Measurements from ENCODE around the gene PDZD7.
"Not testable (repeated sequence)": the region's sequence is repeated elsewhere in the genome, so short reads cannot be mapped to it uniquely, and the experiment has no call there.

Gene PDZD7

GRCh38 chr10:101035916-101036702 lies 5.2 kb upstream of the PDZD7 start:
- TF ChIP-seq CTCF (conservative IDR thresholded peaks at IDR 0.05; ENCODE audit: control insufficient read depth, insufficient read depth, low read depth, low read length) = no peak
- no peak for DNase-seq (ENCODE audit: low read depth)
- H3K4me3 ChIP-seq (ENCODE audit: control insufficient read depth, low read depth, low read length) = no peak overlapping the region

GRCh38 chr10:101035314-101035713 lies 4.4 kb upstream of the PDZD7 start:
- H3K4me3 ChIP-seq (ENCODE audit: control insufficient read depth, low read depth, low read length) = no peak overlapping the region
- TF ChIP-seq CTCF (conservative IDR thresholded peaks at IDR 0.05; ENCODE audit: control insufficient read depth, insufficient read depth, low read depth, low read length) = no peak
- no peak for DNase-seq (ENCODE audit: low read depth)

GRCh38 chr10:101034404-101034803 lies 3.5 kb upstream of the PDZD7 start:
- DNase-seq (ENCODE audit: low read depth); H3K4me3 ChIP-seq (ENCODE audit: control insufficient read depth, low read depth, low read length): not testable (repeated sequence)

GRCh38 chr10:101033276-101033675 lies 2.3 kb upstream of the PDZD7 start:
- no peak for DNase-seq (ENCODE audit: low read depth)
- TF ChIP-seq CTCF (conservative IDR thresholded peaks at IDR 0.05; ENCODE audit: control insufficient read depth, insufficient read depth, low read depth, low read length) = no peak
- H3K4me3 ChIP-seq (ENCODE audit: control insufficient read depth, low read depth, low read length) = peak overlapping the region; percentile 86

- H3K4me3 ChIP-seq (ENCODE audit: control insufficient read depth, low read depth, low read length) = peak overlapping the region; percentile 86
- no peak for TF ChIP-seq CTCF (conservative IDR thresholded peaks at IDR 0.05; ENCODE audit: control insufficient read depth, insufficient read depth, low read depth, low read length)
- DNase-seq (ENCODE audit: low read depth) = peak; percentile 88
These were observed 1.8 kb upstream of the PDZD7 start for GRCh38 chr10:101032637-101033224.

- no peak for TF ChIP-seq CTCF (conservative IDR thresholded peaks at IDR 0.05; ENCODE audit: control insufficient read depth, insufficient read depth, low read depth, low read length)
- peak; percentile 56 for DNase-seq (ENCODE audit: low read depth)
- H3K4me3 ChIP-seq (ENCODE audit: control insufficient read depth, low read depth, low read length) = peak overlapping the region; percentile 86
These were observed 1.1 kb upstream of the PDZD7 start for GRCh38 chr10:101031796-101032636.
